ENCODE measurements around the gene RNF151. TPM values are rescaled to one million over a fixed set of nuclear protein-coding genes. Genes with fewer than 3 reads are reported as not detected.

RNF151 gene
- total and polyA plus RNA-seq, 2 of the 13 experiments (the other 11 are each of a cell fraction or from before 2014, with no cell fraction given), result not detected

GRCh38 chr16:1929578-1930337, 36.9 kb upstream of the RNF151 start (continued):
- TF ChIP-seq ZNF281 (CRISPR knock-in tag; IDR thresholded peaks at IDR 0.05; ENCODE audit: borderline replicate concordance) (peak; percentile 40; the same call in 1 of the 2 replicates), PCBP1 (IDR thresholded peaks at IDR 0.05; ENCODE audit: borderline replicate concordance, low read depth, low read length) (no peak), ZNF160 (CRISPR knock-in tag; IDR thresholded peaks at IDR 0.05) (peak; percentile 74; the same call in 1 of the 2 replicates), ZNF614 (CRISPR knock-in tag; IDR thresholded peaks at IDR 0.05; ENCODE audit: borderline replicate concordance) (no peak), PHB2 (IDR thresholded peaks at IDR 0.05; ENCODE audit: partially characterized antibody) (no peak), ZZZ3 (CRISPR knock-in tag; IDR thresholded peaks at IDR 0.05; ENCODE audit: borderline replicate concordance) (no peak), POGK (CRISPR knock-in tag; conservative IDR thresholded peaks at IDR 0.05) (peak; percentile 73; the same call in 1 of the 2 replicates), ZNF274 (CRISPR knock-in tag; IDR thresholded peaks at IDR 0.05) (peak; percentile 73; the same call in 1 of the 2 replicates), SMAD3 (CRISPR knock-in tag; IDR thresholded peaks at IDR 0.05) (no peak), SP140L (CRISPR knock-in tag; IDR thresholded peaks at IDR 0.05; ENCODE audit: borderline replicate concordance) (no peak), KLF15 (CRISPR knock-in tag; IDR thresholded peaks at IDR 0.05; ENCODE audit: borderline replicate concordance) (0 out of 2 replicates have a peak, but pooled peaks have one; percentile 41)
- TF ChIP-seq, protein P1, sequence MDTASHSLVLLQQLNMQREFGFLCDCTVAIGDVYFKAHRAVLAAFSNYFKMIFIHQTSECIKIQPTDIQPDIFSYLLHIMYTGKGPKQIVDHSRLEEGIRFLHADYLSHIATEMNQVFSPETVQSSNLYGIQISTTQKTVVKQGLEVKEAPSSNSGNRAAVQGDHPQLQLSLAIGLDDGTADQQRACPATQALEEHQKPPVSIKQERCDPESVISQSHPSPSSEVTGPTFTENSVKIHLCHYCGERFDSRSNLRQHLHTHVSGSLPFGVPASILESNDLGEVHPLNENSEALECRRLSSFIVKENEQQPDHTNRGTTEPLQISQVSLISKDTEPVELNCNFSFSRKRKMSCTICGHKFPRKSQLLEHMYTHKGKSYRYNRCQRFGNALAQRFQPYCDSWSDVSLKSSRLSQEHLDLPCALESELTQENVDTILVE (CRISPR knock-in tag; IDR thresholded peaks at IDR 0.05), result no peak; the same call in 1 of the 2 replicates
- TF ChIP-seq, protein P2, sequence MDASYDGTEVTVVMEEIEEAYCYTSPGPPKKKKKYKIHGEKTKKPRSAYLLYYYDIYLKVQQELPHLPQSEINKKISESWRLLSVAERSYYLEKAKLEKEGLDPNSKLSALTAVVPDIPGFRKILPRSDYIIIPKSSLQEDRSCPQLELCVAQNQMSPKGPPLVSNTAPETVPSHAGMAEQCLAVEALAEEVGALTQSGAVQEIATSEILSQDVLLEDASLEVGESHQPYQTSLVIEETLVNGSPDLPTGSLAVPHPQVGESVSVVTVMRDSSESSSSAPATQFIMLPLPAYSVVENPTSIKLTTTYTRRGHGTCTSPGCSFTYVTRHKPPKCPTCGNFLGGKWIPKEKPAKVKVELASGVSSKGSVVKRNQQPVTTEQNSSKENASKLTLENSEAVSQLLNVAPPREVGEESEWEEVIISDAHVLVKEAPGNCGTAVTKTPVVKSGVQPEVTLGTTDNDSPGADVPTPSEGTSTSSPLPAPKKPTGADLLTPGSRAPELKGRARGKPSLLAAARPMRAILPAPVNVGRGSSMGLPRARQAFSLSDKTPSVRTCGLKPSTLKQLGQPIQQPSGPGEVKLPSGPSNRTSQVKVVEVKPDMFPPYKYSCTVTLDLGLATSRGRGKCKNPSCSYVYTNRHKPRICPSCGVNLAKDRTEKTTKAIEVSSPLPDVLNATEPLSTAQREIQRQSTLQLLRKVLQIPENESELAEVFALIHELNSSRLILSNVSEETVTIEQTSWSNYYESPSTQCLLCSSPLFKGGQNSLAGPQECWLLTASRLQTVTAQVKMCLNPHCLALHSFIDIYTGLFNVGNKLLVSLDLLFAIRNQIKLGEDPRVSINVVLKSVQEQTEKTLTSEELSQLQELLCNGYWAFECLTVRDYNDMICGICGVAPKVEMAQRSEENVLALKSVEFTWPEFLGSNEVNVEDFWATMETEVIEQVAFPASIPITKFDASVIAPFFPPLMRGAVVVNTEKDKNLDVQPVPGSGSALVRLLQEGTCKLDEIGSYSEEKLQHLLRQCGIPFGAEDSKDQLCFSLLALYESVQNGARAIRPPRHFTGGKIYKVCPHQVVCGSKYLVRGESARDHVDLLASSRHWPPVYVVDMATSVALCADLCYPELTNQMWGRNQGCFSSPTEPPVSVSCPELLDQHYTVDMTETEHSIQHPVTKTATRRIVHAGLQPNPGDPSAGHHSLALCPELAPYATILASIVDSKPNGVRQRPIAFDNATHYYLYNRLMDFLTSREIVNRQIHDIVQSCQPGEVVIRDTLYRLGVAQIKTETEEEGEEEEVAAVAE (CRISPR knock-in tag; IDR thresholded peaks at IDR 0.05; ENCODE audit: borderline replicate concordance), result no peak
- TF ChIP-seq, protein P3, sequence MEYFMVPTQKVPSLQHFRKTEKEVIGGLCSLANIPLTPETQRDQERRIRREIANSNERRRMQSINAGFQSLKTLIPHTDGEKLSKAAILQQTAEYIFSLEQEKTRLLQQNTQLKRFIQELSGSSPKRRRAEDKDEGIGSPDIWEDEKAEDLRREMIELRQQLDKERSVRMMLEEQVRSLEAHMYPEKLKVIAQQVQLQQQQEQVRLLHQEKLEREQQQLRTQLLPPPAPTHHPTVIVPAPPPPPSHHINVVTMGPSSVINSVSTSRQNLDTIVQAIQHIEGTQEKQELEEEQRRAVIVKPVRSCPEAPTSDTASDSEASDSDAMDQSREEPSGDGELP (IDR thresholded peaks at IDR 0.05; ENCODE audit: borderline replicate concordance, low read depth), result no peak

All from HepG2 (cell line).